MM.1S (cell line): Measurements from ENCODE around the gene BBS1.

Source experiments
- DNase-seq: peaks from one replicate; pipeline ENCODE4 v3.0.0-alpha.2; 2015
- H2AFZ ChIP-seq: fragments of 300-600 bp; sonication (generic); 2 replicates; pipeline ENCODE4 v1.6.0; 2016; ENCODE audit warnings: antibody characterized with exemption, low read length
- H3F3A ChIP-seq: fragments of 300-600 bp; sonication (generic); 2 replicates; pipeline ENCODE4 v1.6.1; 2016; ENCODE audit warnings: mild to moderate bottlenecking, antibody characterized with exemption, low read length, moderate library complexity, mixed read lengths; ENCODE audit not compliant: insufficient read depth
- H3K27ac ChIP-seq: fragments of 300-600 bp; sonication (generic); 2 replicates; pipeline ENCODE4 v1.5.1; 2016; ENCODE audit warnings: mild to moderate bottlenecking, low read length
- H3K27me3 ChIP-seq: fragments of 300-600 bp; sonication (generic); replicated peaks from 2 replicates; pipeline ENCODE4 v1.6.0; 2016; ENCODE audit warnings: low read length; ENCODE audit not compliant: insufficient read depth
- H3K36me3 ChIP-seq: fragments of 300-600 bp; sonication (generic); replicated peaks from 2 replicates; pipeline ENCODE4 v1.6.1; 2016; ENCODE audit warnings: mild to moderate bottlenecking, low read length, mixed read lengths; ENCODE audit not compliant: insufficient read depth
- H3K4me1 ChIP-seq: fragments of 300-600 bp; sonication (generic); 2 replicates; pipeline ENCODE4 v1.6.1; 2016; ENCODE audit warnings: low read length, mixed read lengths
- H3K4me2 ChIP-seq: fragments of 300-600 bp; sonication (generic); 2 replicates; pipeline ENCODE4 v1.6.0; 2016; ENCODE audit warnings: low read depth, low read length
- H3K4me3 ChIP-seq: fragments of 300-600 bp; sonication (generic); 2 replicates; pipeline ENCODE4 v1.5.1; 2016; ENCODE audit warnings: low read length, mixed read lengths
- H3K79me2 ChIP-seq: fragments of 300-600 bp; sonication (generic); 2 replicates; pipeline ENCODE4 v1.6.1; 2016; ENCODE audit warnings: mixed run types, low read length, mixed read lengths
- H3K9ac ChIP-seq: fragments of 300-600 bp; sonication (generic); 2 replicates; pipeline ENCODE4 v1.6.1; 2016; ENCODE audit warnings: low read length, mixed read lengths
- H3K9me2 ChIP-seq: fragments of 300-600 bp; sonication (generic); replicated peaks from 2 replicates; pipeline ENCODE4 v1.6.1; 2016; ENCODE audit warnings: mild to moderate bottlenecking, low read length, mixed read lengths; ENCODE audit not compliant: insufficient read depth
- H3K9me3 ChIP-seq: fragments of 300-600 bp; sonication (generic); replicated peaks from 2 replicates; pipeline ENCODE4 v1.6.1; 2016; ENCODE audit warnings: mild to moderate bottlenecking, low read length, mixed read lengths; ENCODE audit not compliant: insufficient read depth
- H4K20me1 ChIP-seq: fragments of 300-600 bp; sonication (generic); 2 replicates; pipeline ENCODE4 v1.6.1; 2016; ENCODE audit warnings: mild to moderate bottlenecking, low read length, moderate library complexity, mixed read lengths; ENCODE audit not compliant: insufficient read depth
- EZH2 ChIP-seq: fragments of 300-600 bp; sonication (generic); optimal IDR thresholded peaks from 2 replicates; pipeline ENCODE3; 2017; ENCODE audit warnings: low read depth, mild to moderate bottlenecking, antibody characterized with exemption, low read length, mixed read lengths
- EZH2phosphoT487 ChIP-seq: fragments of 300-600 bp; sonication (generic); IDR thresholded peaks from 2 replicates; pipeline ENCODE4 v1.6.1; 2018; ENCODE audit warnings: antibody characterized with exemption, low read length
- TF ChIP-seq, protein P1 (sequence below): fragments of 300-600 bp; sonication (generic); IDR thresholded peaks from 2 replicates; pipeline ENCODE4 v1.5.1; 2016; ENCODE audit warnings: antibody characterized with exemption, low read length, mixed read lengths

BBS1 gene

GRCh38 chr11:66555416-66555815 lies 45.0 kb downstream of the BBS1 start:
- Histone ChIP-seq H3K4me1 (no peaks in the 10 kb centered on the region), H3K27ac (no peak overlapping the region), H3K4me2 (no peak overlapping the region), H3K9me3 (no peaks in the 10 kb centered on the region), H3K36me3 (no peaks in the 10 kb centered on the region), H3K79me2 (no peaks in the 10 kb centered on the region), H3K4me3 (no peak overlapping the region), H2AFZ (no peak overlapping the region), H3K27me3 (peaks cover 68% of the 10 kb centered on the region), H3F3A (no peaks in the 10 kb centered on the region), H3K9me2 (no peaks in the 10 kb centered on the region), H4K20me1 (no peaks in the 10 kb centered on the region), H3K9ac (no peak overlapping the region)
- TF ChIP-seq EZH2 = no peak
- TF ChIP-seq EZH2phosphoT487 = no peak
- DNase-seq = no peak

DNA sequence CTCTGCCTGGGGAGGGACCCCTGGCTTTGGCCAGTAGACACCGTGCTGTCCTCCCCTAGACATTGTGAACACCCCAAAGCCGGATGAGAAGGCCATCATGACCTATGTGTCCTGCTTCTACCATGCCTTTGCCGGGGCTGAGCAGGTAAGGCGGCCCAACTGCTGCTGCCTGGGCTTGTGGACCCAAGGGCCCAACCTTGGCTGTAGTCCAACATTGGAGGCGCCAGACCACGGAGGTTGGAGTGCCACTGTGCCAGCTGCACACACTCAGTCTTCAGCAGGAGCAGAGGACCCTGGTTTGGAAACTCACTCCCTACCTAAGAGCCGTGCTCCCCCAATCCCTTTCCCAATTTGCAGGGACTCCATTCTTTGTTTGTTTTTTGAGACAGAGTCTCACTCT lies 45.7 kb downstream of the BBS1 start:
- Histone ChIP-seq H4K20me1 (no peaks in the 10 kb centered on the region), H3K9me2 (no peaks in the 10 kb centered on the region), H2AFZ (no peak overlapping the region), H3K9me3 (no peaks in the 10 kb centered on the region), H3K79me2 (no peaks in the 10 kb centered on the region), H3K27ac (no peak overlapping the region), H3K4me2 (no peak overlapping the region), H3K4me3 (no peak overlapping the region), H3K9ac (no peak overlapping the region), H3K4me1 (no peaks in the 10 kb centered on the region), H3K27me3 (peaks cover 69% of the 10 kb centered on the region), H3F3A (no peaks in the 10 kb centered on the region), H3K36me3 (no peaks in the 10 kb centered on the region)
- TF ChIP-seq EZH2 (no peak), EZH2phosphoT487 (no peak)
- TF ChIP-seq, protein P1, sequence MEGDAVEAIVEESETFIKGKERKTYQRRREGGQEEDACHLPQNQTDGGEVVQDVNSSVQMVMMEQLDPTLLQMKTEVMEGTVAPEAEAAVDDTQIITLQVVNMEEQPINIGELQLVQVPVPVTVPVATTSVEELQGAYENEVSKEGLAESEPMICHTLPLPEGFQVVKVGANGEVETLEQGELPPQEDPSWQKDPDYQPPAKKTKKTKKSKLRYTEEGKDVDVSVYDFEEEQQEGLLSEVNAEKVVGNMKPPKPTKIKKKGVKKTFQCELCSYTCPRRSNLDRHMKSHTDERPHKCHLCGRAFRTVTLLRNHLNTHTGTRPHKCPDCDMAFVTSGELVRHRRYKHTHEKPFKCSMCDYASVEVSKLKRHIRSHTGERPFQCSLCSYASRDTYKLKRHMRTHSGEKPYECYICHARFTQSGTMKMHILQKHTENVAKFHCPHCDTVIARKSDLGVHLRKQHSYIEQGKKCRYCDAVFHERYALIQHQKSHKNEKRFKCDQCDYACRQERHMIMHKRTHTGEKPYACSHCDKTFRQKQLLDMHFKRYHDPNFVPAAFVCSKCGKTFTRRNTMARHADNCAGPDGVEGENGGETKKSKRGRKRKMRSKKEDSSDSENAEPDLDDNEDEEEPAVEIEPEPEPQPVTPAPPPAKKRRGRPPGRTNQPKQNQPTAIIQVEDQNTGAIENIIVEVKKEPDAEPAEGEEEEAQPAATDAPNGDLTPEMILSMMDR = no peak
- no peak for DNase-seq

GRCh38 chr11:66557733-66558326 lies 47.4 kb downstream of the BBS1 start:
- Histone ChIP-seq H3K4me1 (no peaks in the 10 kb centered on the region), H3K9ac (no peak overlapping the region), H3K4me2 (no peak overlapping the region), H3K36me3 (no peaks in the 10 kb centered on the region), H3K27me3 (peaks cover 75% of the 10 kb centered on the region), H4K20me1 (no peaks in the 10 kb centered on the region), H3K9me3 (no peaks in the 10 kb centered on the region), H3K27ac (no peak overlapping the region), H3K79me2 (no peaks in the 10 kb centered on the region), H2AFZ (no peak overlapping the region), H3K9me2 (no peaks in the 10 kb centered on the region), H3F3A (no peaks in the 10 kb centered on the region), H3K4me3 (no peak overlapping the region)
- DNase-seq = no peak
- TF ChIP-seq, protein P1 = no peak
- TF ChIP-seq EZH2phosphoT487 = no peak
- no peak for TF ChIP-seq EZH2

DNA sequence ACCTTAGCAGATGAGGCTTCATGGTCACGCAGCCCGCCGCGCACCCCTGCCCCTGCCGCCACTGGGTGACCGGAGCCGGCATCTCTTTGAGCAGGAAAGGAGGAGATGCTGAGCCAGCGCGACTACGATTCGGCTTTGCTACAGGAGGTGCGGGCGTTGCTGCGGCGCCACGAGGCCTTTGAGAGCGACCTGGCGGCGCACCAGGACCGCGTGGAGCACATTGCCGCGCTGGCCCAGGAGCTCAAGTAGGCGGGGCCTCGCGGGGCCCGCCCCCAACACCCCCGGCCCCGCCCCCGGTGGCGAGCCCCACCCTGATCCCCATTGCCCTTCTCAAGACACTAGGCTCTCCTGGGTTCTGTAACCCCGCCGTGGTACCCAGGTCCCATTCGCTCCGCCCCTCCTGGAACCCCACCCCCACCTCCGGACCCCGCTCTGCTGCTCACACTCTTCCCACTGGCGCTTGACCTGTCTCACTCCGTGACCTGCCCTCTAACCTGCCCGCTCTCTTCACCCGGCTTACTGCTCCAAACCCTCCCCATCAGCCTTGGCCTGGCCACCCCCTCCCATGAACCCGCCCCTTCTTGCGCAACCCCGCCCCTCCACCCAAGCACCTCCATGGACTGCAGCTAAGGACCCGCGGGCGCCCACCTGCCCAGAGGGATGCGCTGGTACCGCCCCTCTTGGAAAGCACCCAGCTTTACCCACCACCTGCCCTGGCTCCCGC lies 48.9 kb downstream of the BBS1 start:
- H3K4me1 ChIP-seq = no peaks in the 10 kb centered on the region

More for the DNA sequence above, 48.9 kb downstream of the BBS1 start:
- H3K4me2 ChIP-seq = no peak overlapping the region
- no peaks in the 10 kb centered on the region for H3K79me2 ChIP-seq
- no peak overlapping the region for H3K4me3 ChIP-seq
- H4K20me1 ChIP-seq = no peaks in the 10 kb centered on the region
- no peaks in the 10 kb centered on the region for H3K9me3 ChIP-seq
- no peaks in the 10 kb centered on the region for H3K9me2 ChIP-seq
- H3K36me3 ChIP-seq = no peaks in the 10 kb centered on the region
- DNase-seq = no peak
- H3K27ac ChIP-seq = no peak overlapping the region
- H3K27me3 ChIP-seq = peaks cover 86% of the 10 kb centered on the region
- no peaks in the 10 kb centered on the region for H3F3A ChIP-seq
- TF ChIP-seq, protein P1 = no peak
- TF ChIP-seq EZH2 = no peak
- TF ChIP-seq EZH2phosphoT487 = no peak
- H3K9ac ChIP-seq = no peak overlapping the region
- H2AFZ ChIP-seq = no peak overlapping the region
